ENCODE data around the gene NFIA.

The NFIA gene

GRCh38 chr1:61282387-61282786 lies 200.0 kb downstream of the NFIA start:
- TF ChIP-seq CTCF (IDR thresholded peaks at IDR 0.05; ENCODE audit: low read depth, low read length) = no peak
- no peak for DNase-seq (ENCODE audit: extremely low read depth, low read depth)

DNA sequence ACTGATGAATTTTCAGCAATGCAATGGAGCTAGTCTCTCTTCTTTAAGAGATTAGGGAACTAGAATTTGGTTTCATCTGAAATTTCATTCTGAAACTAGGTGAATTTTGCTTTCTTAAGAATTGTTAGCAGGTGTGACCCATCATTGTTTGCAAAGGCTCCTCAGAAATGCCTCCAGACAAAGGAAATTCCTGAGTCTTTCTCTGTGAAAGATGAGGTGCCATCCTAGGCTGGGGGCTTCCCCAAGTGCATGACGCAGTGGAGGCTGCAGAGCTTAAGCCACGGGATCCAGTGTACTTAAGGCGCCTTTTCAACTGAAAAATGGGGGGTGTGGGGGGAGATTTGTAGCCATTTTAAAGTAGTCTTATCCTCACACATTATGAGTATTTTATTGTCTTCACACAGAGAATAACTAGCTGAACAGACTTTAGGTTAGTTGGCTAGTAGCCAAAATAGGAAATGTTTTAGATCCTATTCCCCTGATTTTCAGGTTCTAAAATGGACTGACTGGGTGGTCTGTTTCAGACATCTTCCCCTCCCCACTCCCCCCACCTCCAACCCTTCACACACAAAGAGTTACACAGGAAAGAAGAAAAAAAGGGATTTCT lies 202.0 kb downstream of the NFIA start:
- no peak for TF ChIP-seq CTCF (IDR thresholded peaks at IDR 0.05; ENCODE audit: low read depth, low read length)
- no peak for DNase-seq (ENCODE audit: extremely low read depth, low read depth)

- TF ChIP-seq CTCF (IDR thresholded peaks at IDR 0.05; ENCODE audit: low read depth, low read length) = no peak
- no peak for DNase-seq (ENCODE audit: extremely low read depth, low read depth)
Observed at GRCh38 chr1:61284936-61285335, 202.6 kb downstream of the NFIA start.

- TF ChIP-seq CTCF (IDR thresholded peaks at IDR 0.05; ENCODE audit: low read depth, low read length) = no peak
- no peak for DNase-seq (ENCODE audit: extremely low read depth, low read depth)
Observed at GRCh38 chr1:61285371-61285885, 203.1 kb downstream of the NFIA start.

DNA sequence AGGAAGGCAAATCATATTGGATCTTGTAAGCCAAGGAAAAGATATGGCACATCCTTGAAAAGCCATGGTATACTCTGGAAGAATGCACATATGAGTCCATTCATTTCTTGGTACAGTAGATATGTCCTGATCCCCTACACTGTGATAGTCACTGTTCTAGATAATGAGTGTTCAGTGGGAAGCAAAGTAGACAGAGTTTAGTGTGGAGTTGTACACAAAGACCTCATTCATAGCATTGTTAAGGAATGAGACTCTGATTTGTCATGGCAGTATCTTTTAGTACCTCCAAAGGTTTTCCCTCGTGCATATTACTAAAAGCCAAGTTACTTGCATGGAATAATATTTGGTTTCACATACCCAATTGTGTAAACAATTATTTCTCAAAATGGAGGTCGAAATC lies 204.7 kb downstream of the NFIA start:
- no peak for TF ChIP-seq CTCF (IDR thresholded peaks at IDR 0.05; ENCODE audit: low read depth, low read length)
- DNase-seq (ENCODE audit: extremely low read depth, low read depth) = no peak

DNA sequence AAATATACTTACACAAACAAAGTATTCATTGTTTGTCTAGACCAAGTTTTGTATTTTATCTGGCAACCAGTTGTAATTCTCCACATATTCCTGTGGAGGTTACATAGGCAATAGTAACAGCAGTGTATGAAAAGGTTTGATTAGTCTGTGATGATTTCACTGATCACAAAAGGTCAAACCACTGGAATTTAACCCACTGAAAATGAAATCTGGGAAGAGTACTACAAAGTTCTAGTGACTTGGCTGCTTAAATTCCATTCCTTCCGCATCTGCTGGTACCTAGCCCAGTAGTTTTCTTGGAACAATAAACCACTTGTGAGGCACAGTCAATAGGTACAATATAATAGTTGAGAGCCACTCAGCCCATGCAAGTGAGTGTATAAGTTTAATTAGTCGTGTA lies 205.4 kb downstream of the NFIA start:
- no peak for TF ChIP-seq CTCF (IDR thresholded peaks at IDR 0.05; ENCODE audit: low read depth, low read length)
- peak; percentile 57 for DNase-seq (ENCODE audit: extremely low read depth, low read depth)

GRCh38 chr1:61289232-61290098 lies 207.1 kb downstream of the NFIA start:
- DNase-seq (ENCODE audit: extremely low read depth, low read depth) = no peak
- TF ChIP-seq CTCF (IDR thresholded peaks at IDR 0.05; ENCODE audit: low read depth, low read length) = no peak

All from AG09319 (cell line).